ENCODE data around the gene DGKB.

DNA sequence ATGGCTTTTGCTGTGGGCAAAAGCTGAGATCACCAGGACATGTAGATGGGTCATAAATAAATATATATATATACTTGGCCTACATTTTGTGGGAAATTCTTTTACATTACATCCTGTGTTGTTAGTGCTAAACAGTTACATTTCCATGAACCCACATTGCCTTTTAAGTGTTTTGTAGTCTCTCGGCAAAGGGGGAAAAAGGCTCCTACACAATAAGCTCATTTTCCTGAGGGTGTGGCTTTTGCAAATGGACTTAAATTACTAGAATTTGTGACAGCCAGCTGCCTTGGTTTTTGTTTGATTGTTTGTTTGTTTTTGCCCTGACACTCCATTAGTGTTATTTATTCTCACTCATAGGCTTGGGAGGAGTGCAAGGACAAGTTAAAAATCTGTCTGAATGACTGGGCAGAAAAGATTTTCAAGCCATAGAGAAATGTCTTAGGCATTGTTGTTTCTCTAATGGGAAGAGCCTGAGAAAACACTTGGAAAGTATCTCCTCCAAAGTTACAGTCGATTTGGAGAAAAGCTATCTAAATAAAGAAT, 128.8 kb downstream of the DGKB start:
- TF ChIP-seq ELF4 (IDR thresholded peaks at IDR 0.05) (no peak), SP1 (IDR thresholded peaks at IDR 0.05) (no peak), BHLHE40 (IDR thresholded peaks at IDR 0.05; ENCODE audit: borderline replicate concordance) (no peak), L3MBTL2 (conservative IDR thresholded peaks at IDR 0.05) (no peak), CTBP1 (IDR thresholded peaks at IDR 0.05; ENCODE audit: borderline replicate concordance) (no peak)

All from HEK293T (cell line).